ENCODE results near the gene SPTBN1.
A peak's percentile ranks its signal among the peaks of the same experiment; 100 is the strongest.

Gene SPTBN1

GRCh38 chr2:54574107-54574859 is 118.2 kb downstream of the SPTBN1 start:
- ATAC-seq: peak; percentile 65
- peak; percentile 59 for DNase-seq

DNA sequence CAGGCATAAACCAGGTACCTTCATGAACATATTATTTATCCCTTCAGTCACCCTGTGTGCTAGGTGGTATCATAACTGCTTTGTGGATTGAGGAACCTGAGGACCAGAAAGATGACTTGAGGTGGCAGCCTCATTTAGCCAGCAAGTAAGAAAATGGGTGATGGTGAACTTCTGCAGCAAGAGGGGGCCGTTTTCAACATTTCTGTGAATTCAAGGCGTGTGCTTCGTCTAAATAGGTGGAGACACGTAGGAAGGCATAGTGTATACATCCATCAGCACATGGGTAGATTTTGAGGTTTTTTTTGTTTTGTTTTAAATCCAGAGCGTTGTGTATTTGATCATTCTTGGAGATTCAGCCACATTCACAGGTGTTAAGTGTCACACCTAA is 118.7 kb downstream of the SPTBN1 start:
- no peak for DNase-seq
- ATAC-seq: peak; percentile 1

GRCh38 chr2:54575379-54575888 is 119.3 kb downstream of the SPTBN1 start:
- ATAC-seq (peak; percentile 5), DNase-seq (no peak)

DNA sequence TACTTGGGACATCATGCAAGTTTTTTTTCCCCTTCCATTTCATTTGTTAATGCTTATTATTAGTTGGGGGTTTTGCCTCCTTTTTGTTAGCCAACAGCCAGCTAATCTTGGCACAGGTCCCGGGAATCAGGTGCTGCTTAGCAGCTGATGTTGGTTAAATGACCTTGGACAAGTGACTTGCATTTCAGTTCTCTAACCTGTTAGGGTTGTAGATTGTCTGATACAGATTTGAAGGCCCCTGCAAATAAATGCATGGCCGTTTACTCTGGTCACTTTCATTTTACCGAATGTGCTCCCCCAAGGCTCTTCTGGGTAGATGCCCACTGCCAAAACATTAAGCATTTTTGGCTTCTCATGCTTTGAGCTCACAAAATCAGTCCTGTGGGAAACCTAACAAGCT is 120.9 kb downstream of the SPTBN1 start:
- DNase-seq: no peak
- ATAC-seq: no peak

DNA sequence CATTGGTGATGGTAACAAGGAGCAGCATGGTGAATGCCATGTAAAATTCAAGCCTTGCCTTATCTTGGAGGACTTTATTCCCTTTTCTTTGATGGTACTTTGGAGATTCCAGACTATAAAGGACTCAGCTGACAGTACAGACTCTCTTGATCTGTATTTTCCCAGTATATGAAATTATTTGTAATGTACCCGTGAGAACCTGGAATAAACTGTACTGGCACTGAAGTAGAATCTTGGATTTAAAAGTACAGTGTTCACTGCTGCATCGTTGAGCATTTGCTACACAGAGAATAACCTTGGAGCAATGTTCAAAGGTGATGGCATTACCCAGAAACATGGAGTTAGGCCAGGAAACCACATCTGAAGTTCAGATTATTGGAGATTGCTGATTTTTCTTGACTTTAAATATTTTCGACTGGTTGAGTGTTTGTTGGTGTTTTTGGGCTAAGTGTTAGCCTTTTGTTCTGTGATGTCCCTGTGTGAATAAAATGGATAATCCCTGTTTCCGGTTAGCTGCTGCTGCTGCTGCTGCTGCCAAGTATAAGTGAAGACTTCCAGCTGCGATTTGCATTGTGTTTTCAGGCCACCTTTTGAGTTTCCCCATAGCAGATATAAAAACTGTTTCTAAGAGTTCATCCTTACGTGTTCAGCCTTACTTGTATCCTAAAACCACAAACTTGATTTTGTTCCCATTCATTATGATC is 122.0 kb downstream of the SPTBN1 start:
- DNase-seq (no peak), ATAC-seq (no peak)

DNA sequence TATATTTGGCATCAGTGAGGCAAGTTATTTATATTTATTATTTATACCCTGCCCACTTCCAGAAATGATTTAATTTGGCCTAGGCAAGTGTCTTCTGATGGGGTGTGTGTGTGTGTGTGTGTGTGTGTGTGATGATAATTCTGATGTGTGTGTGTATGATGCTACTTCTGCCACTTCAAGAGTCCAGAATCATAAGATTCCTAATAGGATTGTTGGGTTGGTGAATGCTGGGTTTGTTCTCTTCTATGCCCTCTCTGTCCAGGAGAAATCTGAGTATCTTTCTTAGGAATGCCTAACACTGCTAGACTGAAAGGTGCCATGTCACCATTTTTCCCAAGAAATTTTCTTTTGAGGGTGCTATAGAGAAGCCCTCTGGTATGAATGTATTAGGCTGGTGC is 122.5 kb downstream of the SPTBN1 start:
- ATAC-seq (no peak), DNase-seq (no peak)

- no peak for DNase-seq
- ATAC-seq: no peak
Observed at GRCh38 chr2:54579061-54579681, 123.0 kb downstream of the SPTBN1 start.

DNA sequence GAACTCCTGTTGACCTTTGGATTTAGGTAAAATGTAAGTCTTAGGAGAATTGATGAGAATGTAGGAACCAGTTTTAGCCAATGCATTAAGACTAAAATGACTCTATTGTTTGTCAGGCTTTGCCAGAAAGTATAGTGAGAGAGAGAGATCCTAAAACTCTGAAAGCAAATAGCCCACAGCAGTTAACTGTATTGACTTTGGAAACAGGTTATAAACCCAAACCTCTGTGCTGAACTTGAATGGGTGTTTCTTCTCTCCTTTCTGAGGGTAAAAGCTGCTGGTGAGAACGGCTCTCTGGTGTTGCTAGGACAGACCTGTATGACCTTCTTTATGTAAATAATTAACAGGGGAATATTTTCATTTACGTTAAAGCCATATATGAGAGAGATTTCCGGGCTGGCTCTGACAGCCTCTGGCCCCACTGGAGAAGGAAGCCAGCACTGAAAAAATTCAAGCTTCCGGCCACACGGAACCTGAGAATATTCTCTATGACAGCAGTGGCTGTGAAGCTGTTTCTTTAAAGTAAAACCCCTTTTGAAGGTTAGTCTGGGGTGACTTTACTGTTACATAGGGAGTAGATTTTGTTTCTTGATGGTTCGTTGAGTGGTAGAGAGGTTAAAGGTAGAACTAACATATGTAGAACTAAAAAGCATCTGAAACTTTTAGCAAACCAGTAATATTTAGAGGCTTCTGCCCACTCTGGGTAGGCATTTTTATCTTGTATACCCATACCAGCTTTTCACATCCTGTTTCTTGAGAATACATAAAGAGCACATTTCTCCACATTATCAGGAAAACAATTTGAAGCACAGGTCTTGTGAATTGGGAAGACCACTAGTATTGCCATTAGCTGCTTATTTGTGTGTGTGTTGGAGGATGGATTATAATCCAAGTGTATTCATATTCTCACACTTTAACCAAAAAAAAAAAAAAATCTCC is 123.8 kb downstream of the SPTBN1 start:
- DNase-seq (peak; percentile 61), ATAC-seq (peak; percentile 79)

GRCh38 chr2:54581326-54582039 is 125.4 kb downstream of the SPTBN1 start:
- ATAC-seq: no peak

GRCh38 chr2:54582987-54583386 is 126.9 kb downstream of the SPTBN1 start:
- DNase-seq (no peak), ATAC-seq (no peak)

More at GRCh38 chr2:54581326-54582039, 125.4 kb downstream of the SPTBN1 start:
- DNase-seq: no peak

GRCh38 chr2:54584598-54584997 is 128.5 kb downstream of the SPTBN1 start:
- DNase-seq (no peak), ATAC-seq (no peak)

DNA sequence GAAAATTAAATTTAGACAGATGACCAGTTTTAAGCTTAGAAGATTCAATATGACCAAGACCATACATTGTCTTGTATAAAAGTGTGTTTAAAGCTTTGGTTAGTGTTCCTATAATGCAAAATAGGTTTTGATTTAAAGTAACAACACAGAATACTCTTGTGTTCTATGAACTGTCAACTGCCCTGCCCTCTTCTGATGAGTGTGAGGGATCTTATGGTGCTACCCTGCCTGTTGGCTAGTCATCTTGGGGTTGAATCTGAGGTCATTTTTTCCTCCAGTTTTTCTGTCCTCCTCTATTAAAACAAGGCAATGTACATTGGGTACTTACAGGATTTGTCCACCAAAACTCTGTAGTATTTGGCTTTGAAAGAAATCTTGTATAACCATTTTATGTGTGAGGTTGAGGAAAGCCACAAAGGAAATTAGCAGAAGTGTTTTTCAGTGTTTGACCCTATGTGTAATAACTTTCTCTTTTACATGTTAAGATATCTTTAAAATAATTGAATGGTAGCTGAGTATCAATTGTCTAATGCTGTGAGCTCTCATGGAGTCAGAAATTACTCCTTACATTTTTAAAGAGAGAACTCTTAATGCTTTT is 129.1 kb downstream of the SPTBN1 start:
- DNase-seq (no peak), ATAC-seq (peak; percentile 62)

- ATAC-seq (no peak), DNase-seq (no peak)
Observed at GRCh38 chr2:54586062-54586461, 129.9 kb downstream of the SPTBN1 start.

DNA sequence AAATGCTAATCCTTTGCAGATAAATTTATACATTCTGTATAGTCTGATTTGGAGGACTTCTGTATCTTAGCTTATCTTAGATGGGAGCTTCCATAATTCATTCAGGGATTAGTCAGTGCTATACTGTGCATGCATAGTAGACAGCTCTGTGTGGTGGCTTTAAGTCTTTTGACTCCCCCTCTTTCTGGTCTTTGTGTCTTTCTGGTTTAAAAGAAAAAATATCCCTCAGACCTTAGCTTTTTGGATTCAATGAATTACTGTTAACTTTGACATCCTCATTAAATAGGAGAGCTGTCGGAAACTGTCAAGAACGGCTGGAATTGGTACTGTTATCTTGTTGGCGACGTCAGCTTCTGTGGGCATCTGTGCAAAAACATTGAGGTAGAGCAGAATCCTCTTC is 130.4 kb downstream of the SPTBN1 start:
- DNase-seq (no peak), ATAC-seq (no peak)

- DNase-seq (no peak), ATAC-seq (no peak)
Observed at GRCh38 chr2:54587171-54588016, 131.3 kb downstream of the SPTBN1 start.

GRCh38 chr2:54588244-54588899 is 132.2 kb downstream of the SPTBN1 start:
- no peak for DNase-seq
- no peak for ATAC-seq

DNA sequence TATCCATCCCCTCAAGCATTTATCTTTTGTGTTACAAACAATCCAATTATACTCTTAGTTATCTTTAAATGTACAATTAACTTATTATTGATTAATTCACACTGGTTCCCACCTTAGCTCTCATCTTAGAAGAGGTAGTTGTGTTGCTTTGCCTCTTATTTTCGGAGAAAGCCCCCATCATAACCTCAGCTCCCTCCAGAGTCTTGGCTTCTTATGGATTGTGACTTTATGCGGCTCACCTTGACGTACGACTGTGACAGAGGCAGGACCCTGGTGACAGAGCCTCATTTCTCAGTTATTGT is 132.9 kb downstream of the SPTBN1 start:
- ATAC-seq: no peak
- DNase-seq: no peak

- DNase-seq (no peak), ATAC-seq (peak; percentile 51)
Observed at GRCh38 chr2:54589340-54590215, 133.5 kb downstream of the SPTBN1 start.

Measured in stimulated activated naive CD8-positive, alpha-beta T cell treated with anti-CD3 and anti-CD28 coated beads, Interleukin-15, Interleukin-2, amounts not matched to agents 100 U/mL and 50 U/mL, for 24 hours (primary cell).